Thymus (tissue), 11 donors: ENCODE data around the gene PHLDB3. TPM values are rescaled to one million over a fixed set of nuclear protein-coding genes. Genes with fewer than 3 reads are reported as not detected.

Experiments
- DNase-seq, 9 donors: peaks; one replicate each; pipeline ENCODE4 v3.0.0-alpha.2; 2013; ENCODE audit warnings: low spot score in 9 of 9, low read depth in 6 of 9, missing footprints in 1 of 9
- H3K27ac ChIP-seq, 2 donors: one replicate each; pipeline ENCODE4 v1.5.1; 2013; ENCODE audit warnings: control low read depth in 1 of 2, low read depth in 1 of 2, low read length in 1 of 2, mild to moderate bottlenecking in 1 of 2, moderate library complexity in 1 of 2
- H3K27me3 ChIP-seq, 2 donors: one replicate each; pipeline ENCODE4 v1.5.1; 2013; ENCODE audit warnings: low read length in 1 of 2; ENCODE audit not compliant: control insufficient read depth in 2 of 2, insufficient read depth in 1 of 2
- H3K36me3 ChIP-seq, 2 donors: one replicate each; pipeline ENCODE4 v1.5.1; 2013; ENCODE audit warnings: low read length in 1 of 2, mild to moderate bottlenecking in 1 of 2, moderate library complexity in 1 of 2; ENCODE audit not compliant: control insufficient read depth in 2 of 2, insufficient read depth in 2 of 2
- H3K4me1 ChIP-seq, 2 donors: one replicate each; pipeline ENCODE4 v1.5.1; 2013; ENCODE audit warnings: low read length in 2 of 2; ENCODE audit not compliant: control insufficient read depth in 2 of 2, insufficient read depth in 2 of 2
- H3K4me3 ChIP-seq, 2 donors: one replicate each; pipeline ENCODE4 v1.5.1; 2013; ENCODE audit warnings: low read length in 2 of 2, control low read depth in 1 of 2, mild to moderate bottlenecking in 1 of 2
- H3K9me3 ChIP-seq, 2 donors: one replicate each; pipeline ENCODE4 v1.5.1; 2013; ENCODE audit warnings: low read length in 1 of 2, mild to moderate bottlenecking in 1 of 2; ENCODE audit not compliant: control insufficient read depth in 2 of 2, insufficient read depth in 1 of 2
- WGBS: extraction: QIAGEN DNeasy Blood & Tissue Kit; methylation state at CpG from one replicate; pipeline ENCODE4 v1.1.7; 2013; 5-methylcytosine and 5-hydroxymethylcytosine counted together
- polyA plus RNA-seq: library from polyadenylated mRNA; stranded (reverse); fragments of 200-250 nt; gene quantifications from one replicate; pipeline ENCODE4 v1.2.3, GENCODE V29; 2013
- total RNA-seq: library from RNA; stranded (reverse); fragments of 120-200 nt; gene quantifications from one replicate; pipeline ENCODE4 v1.2.4, GENCODE V29; 2013
- donor health status: healthy.

The PHLDB3 gene
- total and polyA plus RNA-seq, 2 donors: 12.0 to 37.9 TPM

DNA sequence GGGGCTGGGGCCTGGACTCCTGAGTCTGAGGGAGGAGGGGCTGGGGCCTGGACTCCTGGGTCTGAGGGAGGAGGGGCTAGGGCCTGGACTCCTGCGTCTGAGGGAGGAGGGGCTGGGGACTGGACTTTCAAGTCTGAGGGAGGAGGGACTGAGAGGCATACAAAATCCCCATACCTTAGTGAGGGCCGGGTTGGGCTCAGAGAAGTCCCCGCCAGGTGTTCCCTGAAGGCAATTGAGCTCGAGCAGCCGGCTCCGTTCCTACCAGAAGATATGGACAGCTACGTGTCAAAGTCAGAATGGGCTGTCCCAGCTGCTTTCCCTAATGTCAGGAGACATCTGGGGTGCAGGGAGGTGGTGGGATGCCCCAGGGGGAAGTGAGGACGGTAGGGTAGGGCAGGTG is 9.5 kb downstream of the PHLDB3 start:
- H3K4me3 ChIP-seq: no peak overlapping the region
- no peak overlapping the region for H3K27ac ChIP-seq
- no peaks in the 10 kb centered on the region for H3K4me1 ChIP-seq
- no peak for DNase-seq
- H3K27me3 ChIP-seq: no peaks in the 10 kb centered on the region
- H3K36me3 ChIP-seq: peaks cover 14 to 34% of the 10 kb centered on the region in 2 donors
- 96% methylated on average over 8 of the region's 8 CpGs for WGBS
- H3K9me3 ChIP-seq: no peaks in the 10 kb centered on the region

DNA sequence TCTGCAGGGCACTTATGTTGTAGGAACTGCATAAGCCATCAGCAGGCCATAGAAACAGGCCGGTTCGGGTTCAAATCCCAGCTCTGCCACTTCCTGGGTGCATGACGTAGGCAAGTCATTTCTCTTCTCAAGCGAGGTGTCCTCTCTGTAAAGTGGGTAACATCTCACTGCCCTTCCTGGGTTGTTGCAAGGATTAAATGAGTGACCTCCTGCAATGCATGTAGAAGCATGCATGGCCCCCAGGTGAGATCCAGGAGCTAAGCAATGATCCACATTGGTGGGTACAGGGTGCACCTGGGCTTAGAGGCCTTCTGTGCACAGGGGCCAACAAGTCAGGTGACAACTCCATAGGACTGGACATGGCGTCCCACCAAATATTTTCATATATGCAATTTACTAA is 13.8 kb downstream of the PHLDB3 start:
- Histone ChIP-seq H3K27me3 (no peaks in the 10 kb centered on the region), H3K9me3 (no peaks in the 10 kb centered on the region), H3K4me1 (no peaks in the 10 kb centered on the region), H3K27ac (no peak overlapping the region), H3K36me3 (peaks cover 6 to 17% of the 10 kb centered on the region in 2 donors), H3K4me3 (no peak overlapping the region)
- WGBS: 97% methylated on average over 5 of the region's 5 CpGs
- DNase-seq: no peak

DNA sequence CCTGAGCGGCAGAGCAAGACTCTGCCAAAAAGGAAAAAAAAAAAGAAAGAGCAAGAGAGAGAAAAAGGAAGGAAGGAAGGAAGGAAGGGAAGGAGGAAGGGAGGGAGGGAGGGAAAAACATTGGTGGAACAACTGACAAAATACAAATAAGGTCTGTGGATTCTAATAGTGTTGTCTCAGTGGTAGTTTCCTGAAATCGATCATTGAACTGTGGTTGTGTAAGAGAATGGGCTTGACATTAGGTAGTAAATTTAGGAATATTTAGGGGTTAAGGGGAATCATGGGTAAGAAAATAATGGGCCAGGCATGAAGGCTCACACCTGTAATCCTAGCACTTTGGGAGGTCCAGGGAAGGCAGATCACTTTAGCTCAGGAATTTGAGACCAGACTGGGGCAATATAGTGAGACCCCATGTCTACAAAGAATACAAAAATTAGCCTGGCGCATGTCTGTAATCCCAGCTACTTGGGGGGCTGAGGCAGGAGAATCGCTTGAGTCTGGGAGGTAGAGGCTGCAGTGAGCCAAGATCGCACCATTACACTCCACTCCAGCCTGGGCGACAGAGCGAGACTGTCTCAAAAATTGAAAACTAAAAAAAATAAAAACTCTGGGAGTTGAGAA is 14.5 kb downstream of the PHLDB3 start:
- Histone ChIP-seq H3K36me3 (peaks cover 6 to 10% of the 10 kb centered on the region in 2 donors), H3K4me1 (no peaks in the 10 kb centered on the region), H3K27me3 (no peaks in the 10 kb centered on the region), H3K9me3 (no peaks in the 10 kb centered on the region), H3K27ac (no peak overlapping the region), H3K4me3 (no peak overlapping the region)
- 98% methylated on average over 7 of the region's 7 CpGs for WGBS
- no peak for DNase-seq

DNA sequence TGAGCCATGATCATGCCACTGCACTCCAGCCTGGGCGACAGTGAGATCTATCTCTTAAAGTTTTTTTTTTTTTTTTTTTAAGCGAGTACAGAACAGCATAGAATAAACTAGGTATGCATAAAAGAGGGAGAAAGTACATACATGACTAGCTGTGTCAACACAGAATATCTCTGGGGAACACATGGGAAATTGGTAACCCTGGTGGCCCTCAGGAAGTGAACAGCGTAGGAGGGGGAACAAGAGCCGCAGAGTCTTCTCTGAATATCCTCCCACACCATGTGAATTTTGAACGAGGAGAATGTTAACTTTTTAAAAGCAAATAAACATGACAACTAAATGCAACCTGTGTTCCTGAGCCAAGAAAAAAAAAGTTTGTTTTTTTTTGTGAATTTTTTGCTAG is 15.2 kb downstream of the PHLDB3 start:
- Histone ChIP-seq H3K27me3 (no peaks in the 10 kb centered on the region), H3K9me3 (no peaks in the 10 kb centered on the region), H3K4me1 (no peaks in the 10 kb centered on the region), H3K4me3 (no peak overlapping the region), H3K27ac (no peak overlapping the region), H3K36me3 (peaks cover 6 to 9% of the 10 kb centered on the region in 2 donors)
- WGBS: 79% methylated on average over 5 of the region's 5 CpGs
- DNase-seq: no peak

DNA sequence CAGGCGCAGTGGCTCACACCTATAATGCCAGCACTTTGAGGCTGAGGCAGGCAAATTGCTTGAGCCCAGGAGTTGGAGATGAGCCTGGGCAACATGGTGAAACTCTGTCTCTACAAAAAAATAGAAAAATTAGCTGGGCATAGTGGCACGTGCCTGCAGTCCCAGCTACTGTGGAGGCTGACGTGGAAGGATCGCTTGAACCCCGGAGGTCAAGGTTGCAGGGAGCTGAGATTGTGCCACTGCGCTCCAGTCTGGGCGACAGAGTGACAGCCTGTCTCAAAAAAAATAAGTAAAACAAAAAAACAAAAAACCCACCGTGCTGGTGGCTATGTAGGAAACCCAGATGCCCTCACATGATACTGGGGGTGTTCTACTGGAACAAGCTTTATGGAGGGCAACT is 16.4 kb downstream of the PHLDB3 start:
- 97% methylated on average over 8 of the region's 8 CpGs for WGBS
- no peak for DNase-seq

DNA sequence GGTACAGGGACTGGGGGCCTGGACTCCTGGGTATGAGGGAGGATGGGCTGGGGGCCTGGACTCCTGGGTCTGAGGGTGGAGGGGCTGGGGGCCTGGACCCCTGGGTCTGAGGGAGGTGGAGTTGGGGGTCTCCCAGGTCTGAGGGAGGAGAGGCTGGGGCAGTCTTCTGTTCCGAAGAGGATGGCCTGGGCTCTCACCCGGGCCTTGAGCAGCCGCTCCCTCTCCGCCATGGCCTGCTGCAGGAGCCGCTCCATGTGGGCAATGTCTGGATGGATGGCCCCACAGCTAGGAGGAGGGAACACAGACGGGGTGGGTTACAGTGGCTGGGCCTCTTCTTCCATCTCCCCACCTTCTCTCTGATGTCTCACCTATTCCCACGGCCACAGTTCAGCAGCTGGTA is 18.1 kb downstream of the PHLDB3 start:
- H3K27me3 ChIP-seq: no peaks in the 10 kb centered on the region
- DNase-seq: no peak
- H3K9me3 ChIP-seq: no peaks in the 10 kb centered on the region

More for the DNA sequence above, 16.4 kb downstream of the PHLDB3 start:
- no peak overlapping the region for H3K27ac ChIP-seq
- no peaks in the 10 kb centered on the region for H3K27me3 ChIP-seq
- no peak overlapping the region for H3K4me3 ChIP-seq
- peaks cover 4 to 9% of the 10 kb centered on the region in 2 donors for H3K36me3 ChIP-seq
- no peaks in the 10 kb centered on the region for H3K4me1 ChIP-seq
- no peaks in the 10 kb centered on the region for H3K9me3 ChIP-seq

DNA sequence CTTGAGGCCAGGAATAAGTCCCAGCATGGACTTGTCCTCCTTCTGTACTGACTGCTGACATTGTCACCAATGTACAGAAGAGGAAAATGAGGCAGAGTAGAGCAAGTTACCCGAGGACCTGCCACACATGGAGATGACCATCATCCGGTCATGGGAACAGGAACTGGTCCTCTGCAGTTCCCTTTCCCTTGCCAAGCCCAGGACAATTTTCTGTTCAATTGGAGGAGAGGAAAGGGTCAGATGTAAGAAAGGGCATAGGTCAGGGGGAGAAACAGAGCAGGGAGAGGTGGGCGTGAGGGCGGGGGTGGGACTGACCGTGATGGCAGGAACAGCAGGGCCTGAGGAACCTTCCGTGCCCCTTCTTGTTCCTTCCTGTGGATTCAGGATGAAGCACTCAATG is 18.6 kb downstream of the PHLDB3 start:
- peaks cover 3 to 7% of the 10 kb centered on the region in 2 donors for H3K36me3 ChIP-seq
- H3K4me1 ChIP-seq: no peaks in the 10 kb centered on the region
- no peak overlapping the region for H3K4me3 ChIP-seq
- H3K27ac ChIP-seq: no peak overlapping the region
- no peaks in the 10 kb centered on the region for H3K9me3 ChIP-seq
- WGBS: 95% methylated on average over 6 of the region's 6 CpGs
- H3K27me3 ChIP-seq: no peaks in the 10 kb centered on the region
- DNase-seq: no peak

More for the DNA sequence above, 18.1 kb downstream of the PHLDB3 start:
- Histone ChIP-seq H3K36me3 (peaks cover 3 to 6% of the 10 kb centered on the region in 2 donors), H3K4me1 (no peaks in the 10 kb centered on the region), H3K4me3 (no peak overlapping the region), H3K27ac (no peak overlapping the region)
- 97% methylated on average over 7 of the region's 7 CpGs for WGBS

DNA sequence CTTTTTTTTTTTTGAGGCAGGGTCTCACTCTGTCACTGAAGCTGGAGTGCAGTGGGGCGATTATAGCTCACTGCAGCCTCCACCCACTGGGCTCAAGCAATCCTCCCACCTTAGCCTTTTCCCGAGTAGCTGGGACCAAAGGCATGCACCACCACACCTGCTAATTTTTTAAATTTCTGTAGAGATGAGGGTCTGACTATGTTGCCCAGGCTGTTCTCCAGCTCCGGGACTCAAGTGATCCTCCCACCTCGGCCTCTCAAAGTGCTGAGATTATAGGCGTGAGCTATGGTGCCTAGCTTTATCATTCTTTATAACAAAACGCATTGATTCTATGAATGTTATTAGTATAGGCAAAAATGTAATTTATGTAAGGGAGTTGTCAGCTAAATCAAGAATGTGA is 21.3 kb downstream of the PHLDB3 start:
- Histone ChIP-seq H3K27ac (no peak overlapping the region), H3K4me1 (no peaks in the 10 kb centered on the region), H3K9me3 (no peaks in the 10 kb centered on the region), H3K27me3 (no peaks in the 10 kb centered on the region), H3K36me3 (peaks cover 0 to 4% of the 10 kb centered on the region in 2 donors), H3K4me3 (no peak overlapping the region)
- no peak for DNase-seq
- WGBS: 96% methylated on average over 6 of the region's 6 CpGs

DNA sequence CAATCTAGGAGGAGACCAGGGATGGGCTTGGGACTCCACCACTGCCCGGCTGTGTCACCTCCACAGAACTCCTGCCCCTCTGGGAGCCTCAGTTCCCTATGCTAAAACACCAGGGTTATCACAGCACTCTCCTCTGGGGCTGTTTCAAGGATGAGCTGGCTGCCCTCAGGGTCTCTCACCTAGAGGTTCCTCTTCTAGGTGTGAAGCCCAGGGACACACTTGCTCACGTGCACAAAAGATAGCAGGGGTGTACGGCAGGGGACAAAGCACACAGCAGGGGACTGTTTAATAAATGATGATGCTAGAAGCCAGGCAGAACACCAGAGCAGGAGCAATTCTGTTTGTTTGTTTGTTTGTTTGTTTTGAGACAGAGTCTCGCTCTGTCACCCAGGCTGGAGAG is 22.4 kb downstream of the PHLDB3 start:
- Histone ChIP-seq H3K27ac (no peak overlapping the region), H3K4me1 (no peaks in the 10 kb centered on the region), H3K36me3 (peaks cover 5 to 8% of the 10 kb centered on the region in 2 donors), H3K4me3 (no peak overlapping the region), H3K9me3 (no peaks in the 10 kb centered on the region), H3K27me3 (no peaks in the 10 kb centered on the region)
- 97% methylated on average over 4 of the region's 4 CpGs for WGBS
- DNase-seq: no peak
